RWPE1 (cell line): ENCODE results near the gene GRAP2.
"Not testable (repeated sequence)": the region's sequence is repeated elsewhere in the genome, so short reads cannot be mapped to it uniquely, and the experiment has no call there.

Experiments used
- CTCF ChIA-PET: fragments of 350-600 bp; sonication (Branson Sonifier 250); formaldehyde crosslinking; extraction: SDS; loops from one replicate; lab custom pipeline; 2021; lab: Yijun Ruan, JAX
- POLR2A ChIA-PET: fragments of 400-600 bp; formaldehyde crosslinking; extraction: SDS; loops from one replicate; lab custom pipeline; 2020; ENCODE audit warnings: antibody characterized with exemption; ENCODE audit not compliant: low non-redundant PET; lab: Yijun Ruan, JAX
- DNase-seq: peaks from one replicate; pipeline ENCODE4 v3.0.0; 2012; ENCODE audit warnings: low spot score
- H3K27ac ChIP-seq: fragments of 450-650 bp; 2 replicates; pipeline ENCODE4 v1.5.1; 2017
- TF ChIP-seq, protein P1 (sequence below): fragments of 450-650 bp; conservative IDR thresholded peaks from 2 replicates; pipeline ENCODE4 v1.5.1; 2017; ENCODE audit warnings: low read depth, mild to moderate bottlenecking

The GRAP2 gene

GRCh38 chr22:39883057-39883456, 17.8 kb upstream of the GRAP2 start:
- TF ChIP-seq, protein P1, sequence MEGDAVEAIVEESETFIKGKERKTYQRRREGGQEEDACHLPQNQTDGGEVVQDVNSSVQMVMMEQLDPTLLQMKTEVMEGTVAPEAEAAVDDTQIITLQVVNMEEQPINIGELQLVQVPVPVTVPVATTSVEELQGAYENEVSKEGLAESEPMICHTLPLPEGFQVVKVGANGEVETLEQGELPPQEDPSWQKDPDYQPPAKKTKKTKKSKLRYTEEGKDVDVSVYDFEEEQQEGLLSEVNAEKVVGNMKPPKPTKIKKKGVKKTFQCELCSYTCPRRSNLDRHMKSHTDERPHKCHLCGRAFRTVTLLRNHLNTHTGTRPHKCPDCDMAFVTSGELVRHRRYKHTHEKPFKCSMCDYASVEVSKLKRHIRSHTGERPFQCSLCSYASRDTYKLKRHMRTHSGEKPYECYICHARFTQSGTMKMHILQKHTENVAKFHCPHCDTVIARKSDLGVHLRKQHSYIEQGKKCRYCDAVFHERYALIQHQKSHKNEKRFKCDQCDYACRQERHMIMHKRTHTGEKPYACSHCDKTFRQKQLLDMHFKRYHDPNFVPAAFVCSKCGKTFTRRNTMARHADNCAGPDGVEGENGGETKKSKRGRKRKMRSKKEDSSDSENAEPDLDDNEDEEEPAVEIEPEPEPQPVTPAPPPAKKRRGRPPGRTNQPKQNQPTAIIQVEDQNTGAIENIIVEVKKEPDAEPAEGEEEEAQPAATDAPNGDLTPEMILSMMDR, result no peak
- H3K27ac ChIP-seq, result no peak overlapping the region
- DNase-seq, result no peak
- POLR2A ChIA-PET, result no interaction called here
- CTCF ChIA-PET, result interaction anchor here (0.6 kb wide), 1 partner anchor 341 kb away, joined by 4 read pairs; no protein-coding TSS in a partner anchor

- CTCF ChIA-PET, H3K27ac ChIP-seq, DNase-seq, POLR2A ChIA-PET: not testable (repeated sequence)
These were observed 11.0 kb upstream of the GRAP2 start for GRCh38 chr22:39889924-39890323.

DNA sequence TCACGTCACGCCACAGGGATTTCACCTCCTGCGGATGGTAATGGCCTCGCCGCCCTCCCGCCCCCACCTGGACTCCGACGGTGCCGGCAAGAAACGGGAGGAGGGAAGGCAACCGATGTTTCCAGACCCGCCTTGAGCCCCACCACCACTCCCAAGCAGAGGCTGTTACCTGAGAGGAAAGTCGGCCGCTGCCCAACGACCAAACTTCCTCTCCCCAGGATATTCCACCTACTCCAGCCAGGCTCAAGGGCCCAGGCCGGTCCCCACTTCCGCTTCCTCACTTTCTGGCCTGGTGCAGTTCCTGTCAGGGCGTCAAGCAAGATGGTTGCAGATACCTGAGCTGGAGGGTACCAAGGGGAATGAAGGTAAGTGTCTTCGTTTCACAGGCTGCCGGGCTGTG, 7.4 kb upstream of the GRAP2 start, which contains the start of gene ENTHD1:
ENTHD1 (minus strand) TSS at position 235 of the 400 bp plus-strand sequence. CDS start 6,012 bp downstream, outside the sequence.
- POLR2A ChIA-PET, result no interaction called here
- DNase-seq, result no peak
- TF ChIP-seq, protein P1, result no peak
- no peak within 1 kb of the TSS for H3K27ac ChIP-seq
- CTCF ChIA-PET, result no interaction called here

DNA sequence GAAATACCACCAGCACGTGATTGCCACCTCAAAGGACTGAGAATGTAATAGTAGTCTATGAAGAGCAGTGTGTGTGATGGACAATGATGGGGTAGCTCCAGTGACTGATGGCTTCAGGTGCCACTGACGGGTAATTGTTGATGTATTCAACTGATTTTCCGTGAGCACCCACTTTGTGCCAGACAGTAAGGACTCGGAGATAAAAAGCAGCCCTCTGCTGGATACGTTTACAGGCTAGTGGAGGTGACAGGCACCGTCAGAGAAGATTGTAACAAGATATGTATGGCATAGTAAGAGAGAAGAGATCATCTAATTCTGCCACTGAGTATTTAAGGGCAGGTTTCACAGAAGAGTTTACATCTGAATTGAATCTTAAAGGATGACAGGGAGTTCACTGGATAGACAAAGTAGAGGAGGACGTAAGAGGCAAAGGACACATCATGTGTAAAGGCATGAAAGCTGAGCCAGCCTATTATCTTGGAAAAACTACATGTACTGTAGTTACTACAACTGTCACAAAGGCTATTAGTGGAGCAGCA, 6.3 kb upstream of the GRAP2 start:
- no peak overlapping the region for H3K27ac ChIP-seq
- TF ChIP-seq, protein P1, result no peak
- ChIA-PET CTCF (no interaction called here), POLR2A (no interaction called here)
- no peak for DNase-seq

- DNase-seq, result no peak
- POLR2A ChIA-PET, result no interaction called here
- CTCF ChIA-PET, result no interaction called here
- TF ChIP-seq, protein P1, result no peak
- no peak overlapping the region for H3K27ac ChIP-seq
These were observed 5.2 kb upstream of the GRAP2 start for GRCh38 chr22:39895682-39896081.

DNA sequence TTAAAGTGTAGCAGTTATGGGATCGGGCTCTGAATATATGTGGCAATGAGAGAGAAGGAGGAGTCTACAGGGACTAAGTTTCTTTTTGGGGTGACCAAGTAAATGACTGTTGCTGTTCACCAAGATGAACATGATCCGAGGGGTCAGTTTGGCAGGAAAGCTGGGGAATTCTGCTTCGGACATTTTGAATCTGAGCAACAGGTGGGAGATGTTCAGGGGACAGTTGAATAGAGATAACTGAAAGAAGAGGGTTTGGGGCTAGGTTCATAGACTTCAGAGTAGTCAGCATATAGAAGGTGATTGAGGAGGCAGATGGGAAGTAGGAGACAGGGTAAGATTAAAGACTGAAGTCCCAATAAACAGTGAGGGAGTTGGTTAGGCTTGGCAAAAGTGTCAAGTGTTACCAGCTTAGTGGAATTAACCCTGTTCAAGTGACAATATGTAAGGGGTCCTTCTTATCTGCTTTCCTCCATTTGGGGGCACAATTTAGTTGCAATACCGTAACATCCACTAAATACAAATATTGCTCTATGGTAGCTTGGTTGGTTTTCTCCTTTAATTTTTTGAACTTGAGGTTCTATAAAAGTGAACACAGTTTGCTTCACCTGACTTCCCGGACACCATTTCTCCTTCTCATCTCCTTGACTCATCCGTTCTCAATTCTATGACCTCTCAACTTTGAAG, 4.4 kb upstream of the GRAP2 start:
- TF ChIP-seq, protein P1, result no peak
- CTCF ChIA-PET, result interaction anchor here (0.6 kb wide), 1 partner anchor 1933 kb away, joined by 4 read pairs; no protein-coding TSS in a partner anchor
- no peak overlapping the region for H3K27ac ChIP-seq
- POLR2A ChIA-PET, result no interaction called here
- no peak for DNase-seq

DNA sequence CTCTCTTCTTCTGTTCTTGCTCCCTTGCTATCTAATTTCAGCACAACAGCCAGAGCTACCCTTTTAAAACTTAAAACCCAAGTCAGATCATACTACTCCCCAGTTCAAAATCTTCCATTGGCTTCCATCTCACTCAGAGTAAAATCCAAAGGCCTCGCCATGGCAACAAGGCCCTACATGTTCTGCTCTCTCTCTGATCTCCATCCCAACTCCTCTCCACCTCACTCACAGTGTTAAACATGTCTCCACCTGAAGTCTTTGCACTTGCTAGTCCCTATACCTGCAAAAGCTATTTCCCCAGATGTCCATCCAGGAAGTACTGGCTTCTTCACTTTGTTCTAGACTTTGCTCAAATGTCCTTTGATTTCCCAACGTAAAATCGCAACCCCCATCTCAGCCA, 3.0 kb upstream of the GRAP2 start:
- H3K27ac ChIP-seq, result no peak overlapping the region
- TF ChIP-seq, protein P1, result no peak
- ChIA-PET POLR2A (no interaction called here), CTCF (no interaction called here)
- no peak for DNase-seq
